ENCODE data around the gene CCL5. TPM values are rescaled to one million over a fixed set of nuclear protein-coding genes. Genes with fewer than 3 reads are reported as not detected.

CCL5 gene
- total RNA-seq, 2 experiments from 2014 or later, result 33.1 to 50.4 TPM

- H3K9me3 Mint-ChIP-seq (ENCODE audit: low read depth), result no peaks in the 10 kb centered on the region
- DNase-seq, result no peak
- H3K36me3 Mint-ChIP-seq (ENCODE audit: low read depth), result no peaks in the 10 kb centered on the region
- ATAC-seq, result no peak
- no peak overlapping the region for H3K27ac Mint-ChIP-seq
- POLR2A ChIA-PET, result no interaction called here
- no peaks in the 10 kb centered on the region for H3K4me1 Mint-ChIP-seq
- intact Hi-C loops (cut with DNase I, micrococcal nuclease), result no loop called here
- no peaks in the 10 kb centered on the region for H3K27me3 Mint-ChIP-seq
- CTCF ChIA-PET, result interaction anchor here (0.6 to 1.3 kb wide), 4 partner anchors 12 to 237 kb away, joined by 3 read pairs; no protein-coding TSS in a partner anchor
- H3K4me3 Mint-ChIP-seq, result no peak overlapping the region
Measured at GRCh38 chr17:35912339-35912912, 32.3 kb upstream of the CCL5 start.

DNA sequence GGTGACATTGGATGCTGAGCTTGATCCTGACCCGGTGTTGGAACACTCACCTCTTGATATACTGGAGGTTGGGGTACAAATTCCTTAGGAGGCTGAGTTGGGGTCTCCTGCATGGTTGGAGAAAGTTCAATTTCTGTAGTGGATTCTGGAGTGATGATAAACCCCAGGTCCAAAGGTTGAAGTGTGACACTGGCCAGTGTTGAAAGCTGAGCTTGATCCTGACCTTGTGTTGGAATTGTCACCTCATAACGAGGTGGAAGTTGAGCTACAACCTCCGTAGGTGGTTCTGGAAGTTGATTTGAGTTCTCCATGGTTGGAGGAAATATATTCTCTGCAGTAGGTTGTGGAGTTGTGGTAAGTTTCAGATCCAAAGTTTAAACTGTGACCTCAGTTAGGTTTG lies 29.2 kb upstream of the CCL5 start:
- no peak overlapping the region for H3K27ac Mint-ChIP-seq
- intact Hi-C loops (cut with DNase I, micrococcal nuclease), result no loop called here
- ChIA-PET CTCF (interaction anchor here (0.7 to 0.9 kb wide), 2 partner anchors 26 to 1160 kb away, joined by 4 read pairs; no protein-coding TSS in a partner anchor), POLR2A (interaction anchor here (0.7 kb wide), 1 partner anchor 67 kb away, joined by 3 read pairs; no protein-coding TSS in a partner anchor)
- H3K9me3 Mint-ChIP-seq (ENCODE audit: low read depth), result no peaks in the 10 kb centered on the region
- no peaks in the 10 kb centered on the region for H3K36me3 Mint-ChIP-seq (ENCODE audit: low read depth)
- no peaks in the 10 kb centered on the region for H3K4me1 Mint-ChIP-seq
- peaks cover 3% of the 10 kb centered on the region for H3K27me3 Mint-ChIP-seq
- ATAC-seq (no peak), DNase-seq (no peak)
- no peak overlapping the region for H3K4me3 Mint-ChIP-seq

DNA sequence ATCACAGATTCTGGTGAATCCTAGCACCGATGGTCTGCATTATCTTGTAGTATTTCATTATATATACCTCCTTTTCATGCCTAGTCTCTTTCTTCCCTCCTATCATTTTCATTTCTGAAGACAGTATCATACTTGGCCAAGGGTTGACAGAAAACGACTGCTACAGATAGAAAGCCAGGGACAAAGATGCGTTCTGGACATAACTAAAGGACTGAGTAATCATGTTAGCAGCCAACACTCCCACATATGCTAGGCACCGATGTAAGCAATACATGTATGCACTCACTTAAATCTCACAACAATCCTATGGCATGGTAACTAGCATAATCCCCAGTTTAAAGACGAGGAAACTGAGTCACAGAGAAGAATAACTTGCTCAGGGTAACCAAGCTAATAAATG lies 27.5 kb upstream of the CCL5 start:
- Mint-ChIP-seq H3K9me3 (ENCODE audit: low read depth) (no peaks in the 10 kb centered on the region), H3K4me1 (no peaks in the 10 kb centered on the region), H3K4me3 (no peak overlapping the region), H3K36me3 (ENCODE audit: low read depth) (no peaks in the 10 kb centered on the region), H3K27ac (no peak overlapping the region), H3K27me3 (peaks cover 3% of the 10 kb centered on the region)
- intact Hi-C loops (cut with DNase I, micrococcal nuclease), result no loop called here
- CTCF ChIA-PET, result interaction anchor here (0.6 kb wide), 2 partner anchors 42 to 67 kb away, joined by 3 read pairs; no protein-coding TSS in a partner anchor
- POLR2A ChIA-PET, result no interaction called here
- ATAC-seq (no peak), DNase-seq (no peak)

DNA sequence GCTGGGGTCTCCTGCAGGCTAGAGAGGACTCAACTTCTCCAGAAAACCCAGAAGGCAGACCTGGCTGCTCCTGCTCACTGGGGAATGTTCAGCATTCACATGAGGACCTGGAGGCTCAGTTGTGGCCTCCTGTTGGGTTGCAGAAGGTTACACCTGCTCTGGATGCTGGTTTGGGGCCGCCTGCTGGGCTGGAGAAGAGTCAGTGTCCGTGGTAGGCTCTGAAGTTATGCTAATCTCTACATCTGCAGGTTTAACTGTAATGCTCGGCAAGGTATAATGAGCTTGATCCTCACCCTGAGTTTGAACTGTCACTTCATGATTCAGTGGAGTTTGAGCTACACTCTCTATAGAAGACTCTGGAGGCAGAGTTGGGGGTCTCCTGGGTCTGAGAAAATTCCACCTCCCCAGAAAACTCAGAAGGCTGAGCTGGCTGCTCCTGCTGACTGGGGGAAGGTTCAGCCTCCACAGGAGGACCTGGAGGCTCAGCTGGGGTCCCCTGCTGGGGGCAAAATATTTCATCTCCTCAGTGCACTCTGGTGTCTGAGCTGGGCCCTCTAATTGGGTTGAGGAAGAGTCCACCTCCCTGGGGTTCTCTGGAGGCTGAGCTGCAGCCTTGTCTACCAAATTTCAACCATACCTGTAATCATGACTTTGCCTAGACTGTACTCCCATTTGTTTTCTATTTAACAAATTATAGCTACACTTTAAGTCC lies 26.9 kb upstream of the CCL5 start:
- H3K27me3 Mint-ChIP-seq, result peaks cover 3% of the 10 kb centered on the region
- intact Hi-C loops (cut with DNase I, micrococcal nuclease), result no loop called here
- no peaks in the 10 kb centered on the region for H3K9me3 Mint-ChIP-seq (ENCODE audit: low read depth)
- no peak overlapping the region for H3K27ac Mint-ChIP-seq
- ATAC-seq (no peak), DNase-seq (no peak)
- H3K36me3 Mint-ChIP-seq (ENCODE audit: low read depth), result no peaks in the 10 kb centered on the region
- no peak overlapping the region for H3K4me3 Mint-ChIP-seq
- ChIA-PET CTCF (interaction anchor here (0.6 kb wide), 2 partner anchors 41 to 66 kb away, joined by 3 read pairs; no protein-coding TSS in a partner anchor), POLR2A (no interaction called here)
- H3K4me1 Mint-ChIP-seq, result no peaks in the 10 kb centered on the region

GRCh38 chr17:35906191-35906925 lies 26.2 kb upstream of the CCL5 start:
- no peak for DNase-seq
- POLR2A ChIA-PET, result no interaction called here

DNA sequence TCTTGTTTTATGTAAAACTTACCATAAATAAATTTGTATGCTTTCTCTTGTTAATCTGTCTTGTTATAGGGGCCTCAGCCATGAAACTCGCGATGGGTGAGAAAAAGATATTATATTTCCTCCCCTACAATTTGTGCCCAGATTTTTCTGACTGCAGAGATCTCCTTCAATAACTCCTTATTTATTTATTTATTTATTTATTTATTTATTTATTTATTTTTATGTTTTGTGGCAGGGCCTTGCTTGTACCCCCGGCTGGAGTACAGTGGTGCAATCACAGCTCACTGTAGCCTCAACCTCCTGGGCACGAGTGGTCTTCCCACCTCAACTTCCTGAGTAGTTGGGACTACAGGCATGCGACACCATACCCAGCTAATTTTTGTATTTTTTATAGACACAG lies 23.3 kb upstream of the CCL5 start:
- ATAC-seq (no peak), DNase-seq (no peak)
- Mint-ChIP-seq H3K27ac (no peak overlapping the region), H3K4me3 (no peak overlapping the region), H3K36me3 (ENCODE audit: low read depth) (no peaks in the 10 kb centered on the region), H3K4me1 (peaks cover 12% of the 10 kb centered on the region), H3K9me3 (ENCODE audit: low read depth) (no peaks in the 10 kb centered on the region), H3K27me3 (peaks cover 3% of the 10 kb centered on the region)
- ChIA-PET CTCF (interaction anchor here (1.0 to 1.3 kb wide), 2 partner anchors 22 to 54 kb away, joined by 3 read pairs; no protein-coding TSS in a partner anchor), POLR2A (no interaction called here)
- intact Hi-C loops (cut with DNase I, micrococcal nuclease), result no loop called here

More at GRCh38 chr17:35906191-35906925, 26.2 kb upstream of the CCL5 start:
- intact Hi-C loops (cut with DNase I, micrococcal nuclease), result no loop called here
- Mint-ChIP-seq H3K36me3 (ENCODE audit: low read depth) (no peaks in the 10 kb centered on the region), H3K4me1 (no peaks in the 10 kb centered on the region), H3K9me3 (ENCODE audit: low read depth) (no peaks in the 10 kb centered on the region), H3K4me3 (no peak overlapping the region), H3K27ac (no peak overlapping the region), H3K27me3 (peaks cover 3% of the 10 kb centered on the region)
- CTCF ChIA-PET, result interaction anchor here (1.0 kb wide), 1 partner anchor 10 kb away, joined by 3 read pairs; no protein-coding TSS in a partner anchor
- no peak for ATAC-seq

GRCh38 chr17:35901631-35902175 lies 21.5 kb upstream of the CCL5 start:
- no peaks in the 10 kb centered on the region for H3K9me3 Mint-ChIP-seq (ENCODE audit: low read depth)
- H3K27me3 Mint-ChIP-seq, result peaks cover 3% of the 10 kb centered on the region
- H3K36me3 Mint-ChIP-seq (ENCODE audit: low read depth), result no peaks in the 10 kb centered on the region
- no peak overlapping the region for H3K27ac Mint-ChIP-seq
- no peak overlapping the region for H3K4me3 Mint-ChIP-seq
- no peak for DNase-seq
- intact Hi-C loops (cut with DNase I, micrococcal nuclease), result no loop called here
- peaks cover 22% of the 10 kb centered on the region for H3K4me1 Mint-ChIP-seq
- CTCF ChIA-PET, result interaction anchor here (0.6 to 1.4 kb wide), 3 partner anchors 9 to 66 kb away, joined by 3 to 4 read pairs (median 4); no protein-coding TSS in a partner anchor
- no peak for ATAC-seq
- POLR2A ChIA-PET, result no interaction called here

DNA sequence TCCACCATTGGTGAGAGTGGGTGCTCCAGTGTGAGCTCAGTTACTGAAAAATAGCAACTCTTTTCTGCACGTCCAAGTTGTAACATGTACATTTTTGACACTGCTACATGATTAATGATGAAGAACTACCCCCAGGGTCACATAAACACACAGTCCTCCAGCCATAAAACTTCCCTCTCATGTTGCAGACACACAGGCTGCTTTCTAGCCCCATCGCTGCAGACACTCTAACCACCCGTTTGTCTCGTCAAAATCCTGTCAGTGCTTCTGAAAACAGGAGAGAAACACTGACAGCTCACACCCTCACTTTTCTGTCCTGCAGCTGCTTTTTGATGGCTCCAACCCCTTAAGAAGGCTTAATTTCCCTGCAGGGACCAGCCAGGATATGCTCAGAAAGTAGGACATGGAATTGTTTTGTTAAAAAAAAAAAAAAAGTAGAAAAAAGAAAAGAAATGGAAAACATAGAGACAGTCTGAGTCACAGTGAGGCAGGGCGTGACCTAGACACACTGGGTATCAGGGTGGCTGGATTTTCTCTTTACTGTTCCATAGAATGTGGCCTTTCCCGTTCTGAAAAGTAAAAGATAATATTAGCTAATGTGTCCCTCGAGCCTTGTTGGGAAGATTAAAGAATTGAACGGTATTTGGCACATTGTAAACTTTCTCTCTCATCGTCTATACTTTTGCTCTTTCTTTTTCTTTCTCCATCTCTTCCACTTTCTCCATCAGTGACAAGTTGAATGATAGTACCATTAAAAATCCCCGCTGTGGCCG lies 20.7 kb upstream of the CCL5 start:
- POLR2A ChIA-PET, result no interaction called here
- intact Hi-C loops (cut with DNase I, micrococcal nuclease), result no loop called here
- ATAC-seq (no peak), DNase-seq (no peak)
- H3K4me3 Mint-ChIP-seq, result peak overlapping the region; percentile 6
- CTCF ChIA-PET, result interaction anchor here (0.6 to 1.4 kb wide), 5 partner anchors 8 to 641 kb away, joined by 3 to 4 read pairs (median 3); no protein-coding TSS in a partner anchor
- no peaks in the 10 kb centered on the region for H3K36me3 Mint-ChIP-seq (ENCODE audit: low read depth)
- peaks cover 3% of the 10 kb centered on the region for H3K27me3 Mint-ChIP-seq
- H3K4me1 Mint-ChIP-seq, result peaks cover 26% of the 10 kb centered on the region
- H3K9me3 Mint-ChIP-seq (ENCODE audit: low read depth), result no peaks in the 10 kb centered on the region
- peak overlapping the region; percentile 44 for H3K27ac Mint-ChIP-seq

GRCh38 chr17:35900280-35900679 lies 20.1 kb upstream of the CCL5 start:
- ChIA-PET POLR2A (no interaction called here), CTCF (interaction anchor here (0.6 kb wide), 2 partner anchors 12 to 641 kb away, joined by 3 read pairs; no protein-coding TSS in a partner anchor)
- peak; percentile 14 for DNase-seq
- peak overlapping the region; percentile 44 for H3K27ac Mint-ChIP-seq
- peaks cover 3% of the 10 kb centered on the region for H3K27me3 Mint-ChIP-seq
- H3K4me3 Mint-ChIP-seq, result no peak overlapping the region
- H3K36me3 Mint-ChIP-seq (ENCODE audit: low read depth), result no peaks in the 10 kb centered on the region
- peaks cover 26% of the 10 kb centered on the region for H3K4me1 Mint-ChIP-seq
- no peak for ATAC-seq
- H3K9me3 Mint-ChIP-seq (ENCODE audit: low read depth), result no peaks in the 10 kb centered on the region
- intact Hi-C loops (cut with DNase I, micrococcal nuclease), result no loop called here

DNA sequence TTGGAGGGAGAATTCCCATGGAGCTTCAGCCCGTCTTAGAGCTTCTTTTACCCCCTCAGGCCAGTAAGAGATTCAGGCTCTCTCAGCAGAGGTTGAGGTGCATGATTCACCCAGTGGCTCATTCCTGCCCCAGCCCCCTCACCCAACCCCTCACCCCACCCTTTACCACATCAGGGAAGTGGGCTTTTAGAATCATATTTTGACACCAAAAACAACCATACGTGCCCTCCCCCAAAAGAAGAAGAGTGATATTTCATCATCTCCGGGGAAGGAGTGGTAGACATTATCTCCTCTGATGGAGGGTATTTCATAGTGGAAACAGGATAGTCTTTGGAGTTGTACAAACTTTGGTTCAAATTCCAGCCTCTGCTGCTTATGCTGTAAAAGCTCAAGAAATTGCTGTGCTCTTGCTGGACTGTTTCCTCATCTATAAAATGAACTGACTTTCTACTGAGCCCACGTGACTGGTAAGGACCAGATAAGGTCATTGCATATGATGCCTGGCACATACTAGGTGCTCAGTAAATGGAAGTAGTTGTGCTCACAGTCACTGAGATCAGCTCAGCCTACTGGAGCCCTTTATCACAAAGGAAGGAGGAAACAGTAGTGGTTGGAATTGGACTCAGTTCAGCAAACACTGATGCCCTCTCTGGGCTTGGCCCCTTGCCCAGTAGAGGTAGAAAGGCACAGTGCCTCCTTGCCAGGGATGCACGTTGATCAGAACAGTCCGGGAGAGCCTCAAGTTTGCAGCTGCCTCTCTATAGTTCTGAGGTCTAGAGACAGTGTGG lies 18.3 kb upstream of the CCL5 start:
- intact Hi-C loops (cut with DNase I, micrococcal nuclease), result no loop called here
- Mint-ChIP-seq H3K9me3 (ENCODE audit: low read depth) (no peaks in the 10 kb centered on the region), H3K27ac (peak overlapping the region; percentile 68), H3K27me3 (no peaks in the 10 kb centered on the region), H3K4me1 (peaks cover 26% of the 10 kb centered on the region), H3K36me3 (ENCODE audit: low read depth) (no peaks in the 10 kb centered on the region), H3K4me3 (peak overlapping the region; percentile 34)
- CTCF ChIA-PET, result interaction anchor here (1.0 kb wide), 1 partner anchor 19 kb away, joined by 4 read pairs; the partner anchor contains the start of gene CCL5
- DNase-seq (peak; percentile 69), ATAC-seq (peak; percentile 71)
- POLR2A ChIA-PET, result no interaction called here

Measured in activated CD4-positive, alpha-beta T cell treated with anti-CD3 and anti-CD28 coated beads for 36 hours (primary cell).